GM23338 (cell line): Measurements from ENCODE around the gene ITGB2. TPM values are rescaled to one million over a fixed set of nuclear protein-coding genes. Genes with fewer than 3 reads are reported as not detected.

Source experiments
- ATAC-seq: fragments of 200-7000 bp; cut with Tn5 transposase; 3 replicates; pipeline ENCODE4 v1.9.1; 2020
- DNase-seq: peaks from one replicate; pipeline ENCODE4 v3.0.0-alpha.2; 2015; ENCODE audit warnings: low spot score
- H2AFZ ChIP-seq: fragments of 200-600 bp; sonication (generic); 2 replicates; pipeline ENCODE4 v1.8.0; 2016; ENCODE audit warnings: antibody characterized with exemption, mild to moderate bottlenecking, moderate library complexity
- H3F3A ChIP-seq: fragments of 200-600 bp; sonication (generic); replicated peaks from 2 replicates; pipeline ENCODE4 v1.8.0; 2017; ENCODE audit warnings: antibody characterized with exemption, mixed run types, low read depth
- H3K27ac ChIP-seq: fragments of 200-600 bp; sonication (generic); 2 replicates; pipeline ENCODE4 v1.6.1; 2016; ENCODE audit warnings: low read depth
- H3K27me3 ChIP-seq: fragments of 200-600 bp; sonication (generic); 2 replicates; pipeline ENCODE4 v1.8.0; 2016; ENCODE audit warnings: mild to moderate bottlenecking, mixed run types, moderate library complexity; ENCODE audit not compliant: insufficient read depth
- H3K36me3 ChIP-seq: fragments of 200-600 bp; sonication (generic); 2 replicates; pipeline ENCODE4 v1.8.0; 2016; ENCODE audit warnings: mild to moderate bottlenecking; ENCODE audit not compliant: insufficient read depth
- H3K4me1 ChIP-seq: fragments of 200-600 bp; sonication (generic); 2 replicates; pipeline ENCODE4 v1.8.0; 2016; ENCODE audit warnings: mild to moderate bottlenecking, moderate library complexity; ENCODE audit not compliant: insufficient read depth
- H3K4me2 ChIP-seq: fragments of 200-600 bp; sonication (generic); 2 replicates; pipeline ENCODE4 v1.7.1; 2017; ENCODE audit warnings: mixed run types
- H3K4me3 ChIP-seq: fragments of 200-600 bp; sonication (generic); 2 replicates; pipeline ENCODE4 v1.6.1; 2016; ENCODE audit warnings: mixed run types
- H3K79me2 ChIP-seq: fragments of 200-600 bp; sonication (generic); replicated peaks from 2 replicates; pipeline ENCODE4 v1.8.0; 2017; ENCODE audit warnings: mild to moderate bottlenecking; ENCODE audit not compliant: insufficient read depth
- H3K9me2 ChIP-seq: fragments of 200-600 bp; sonication (generic); 2 replicates; pipeline ENCODE4 v1.8.0; 2017; ENCODE audit not compliant: insufficient read depth
- H4K20me1 ChIP-seq: fragments of 200-600 bp; sonication (generic); replicated peaks from 2 replicates; pipeline ENCODE4 v1.8.0; 2017; ENCODE audit warnings: mild to moderate bottlenecking; ENCODE audit not compliant: insufficient read depth
- H3K27ac Mint-ChIP-seq: 2 replicates; pipeline ENCODE4 v1.8.0; 2020; ENCODE audit warnings: inconsistent platforms, mild to moderate bottlenecking, moderate library complexity, mixed read lengths
- H3K27me3 Mint-ChIP-seq: 3 replicates; pipeline ENCODE4 v1.8.0; 2022; ENCODE audit warnings: low read depth, mild to moderate bottlenecking, moderate library complexity, mixed read lengths, inconsistent platforms; ENCODE audit not compliant: insufficient read depth, poor library complexity
- H3K36me3 Mint-ChIP-seq: 3 replicates; pipeline ENCODE4 v1.8.0; 2021; ENCODE audit warnings: low read depth, mild to moderate bottlenecking, inconsistent platforms, moderate library complexity, mixed read lengths
- H3K4me1 Mint-ChIP-seq: 3 replicates; pipeline ENCODE4 v1.8.0; 2020; ENCODE audit warnings: mild to moderate bottlenecking, inconsistent platforms, mixed read lengths
- H3K4me3 Mint-ChIP-seq: 3 replicates; pipeline ENCODE4 v1.8.0; 2021; ENCODE audit warnings: moderate library complexity, mild to moderate bottlenecking, inconsistent platforms, mixed read lengths
- H3K9me3 Mint-ChIP-seq: 3 replicates; pipeline ENCODE4 v1.8.0; 2020; ENCODE audit warnings: moderate library complexity, mild to moderate bottlenecking, inconsistent platforms, mixed read lengths
- CREB1 ChIP-seq: fragments of 250-450 bp; sonication (Bioruptor Pico); IDR thresholded peaks from 2 replicates; pipeline ENCODE4 v1.5.0; 2020; ENCODE audit warnings: low read depth, mild to moderate bottlenecking, moderate library complexity
- ETS1 ChIP-seq: IDR thresholded peaks from 2 replicates; pipeline ENCODE4 v1.6.1; 2016; ENCODE audit warnings: antibody characterized with exemption
- EZH2 ChIP-seq: fragments of 200-600 bp; sonication (generic); IDR thresholded peaks from one replicate; pipeline ENCODE4 v1.8.0; 2017; ENCODE audit warnings: antibody characterized with exemption, mild to moderate bottlenecking, low read depth; ENCODE audit not compliant: unreplicated experiment
- EZH2phosphoT487 ChIP-seq: fragments of 200-600 bp; sonication (generic); IDR thresholded peaks from one replicate; pipeline ENCODE4 v1.8.1; 2018; ENCODE audit warnings: antibody characterized with exemption; ENCODE audit not compliant: unreplicated experiment
- JUNB ChIP-seq: IDR thresholded peaks from one replicate; pipeline ENCODE4 v1.6.1; 2016; ENCODE audit warnings: antibody characterized with exemption; ENCODE audit not compliant: unreplicated experiment
- NANOG ChIP-seq: IDR thresholded peaks from 2 replicates; pipeline ENCODE4 v1.6.1; 2016; ENCODE audit warnings: antibody characterized with exemption, borderline replicate concordance
- POLR2AphosphoS5 ChIP-seq: IDR thresholded peaks from 2 replicates; pipeline ENCODE4 v1.6.1; 2016; ENCODE audit warnings: antibody characterized with exemption, low read depth
- REST ChIP-seq: IDR thresholded peaks from one replicate; pipeline ENCODE4 v1.6.1; 2018; ENCODE audit warnings: antibody characterized with exemption; ENCODE audit not compliant: unreplicated experiment
- STAT1 ChIP-seq: IDR thresholded peaks from one replicate; pipeline ENCODE4 v1.6.1; 2016; ENCODE audit warnings: antibody characterized with exemption; ENCODE audit not compliant: unreplicated experiment
- ZNF114 ChIP-seq: fragments of 250-450 bp; sonication (Bioruptor Pico); IDR thresholded peaks from 2 replicates; pipeline ENCODE4 v1.5.0; 2020; ENCODE audit warnings: mild to moderate bottlenecking, moderate library complexity
- ZNF331 ChIP-seq: fragments of 250-450 bp; sonication (Bioruptor Pico); IDR thresholded peaks from 2 replicates; pipeline ENCODE4 v1.5.0; 2020; ENCODE audit warnings: low read depth, mild to moderate bottlenecking, moderate library complexity
- ZNF462 ChIP-seq: fragments of 250-450 bp; sonication (Bioruptor Pico); IDR thresholded peaks from 2 replicates; pipeline ENCODE4 v1.5.0; 2020; ENCODE audit warnings: mild to moderate bottlenecking, moderate library complexity
- polyA plus RNA-seq: library from polyadenylated mRNA; unstranded; fragments of >200 nt; fragmentation: Nextera tagmentation; extraction: Ambion mirVana; gene quantifications from 2 replicates; pipeline ENCODE4 v1.2.1, GENCODE V29; 2016
- total RNA-seq: library from RNA; depleted of rRNA; stranded (reverse); fragments of >200 nt; shearing (Covaris generic); gene quantifications from 2 replicates; pipeline ENCODE4 v1.2.3, GENCODE V29; 2014
- TF ChIP-seq, protein P1 (sequence below), 2 experiments: fragments of 200-600 bp in 1 of 2; sonication (generic) in 1 of 2; conservative IDR thresholded peaks; 2 replicates each; pipeline versions ENCODE4 v1.5.1 to v1.6.1; 2016 to 2017; ENCODE audit warnings: antibody characterized with exemption in 2 of 2, low read depth in 2 of 2, mild to moderate bottlenecking in 2 of 2, moderate library complexity in 1 of 2

The ITGB2 gene
- total and polyA plus RNA-seq, 2 experiments from 2014 or later = 0.44 to 0.63 TPM

GRCh38 chr21:44947111-44947929, 26.6 kb upstream of the ITGB2 start:
- H3K4me3 Mint-ChIP-seq = no peak overlapping the region
- H3K36me3 ChIP-seq = peaks cover 3% of the 10 kb centered on the region; the same call in 1 of the 2 replicates
- H3K27ac ChIP-seq = no peak overlapping the region
- H2AFZ ChIP-seq = no peak overlapping the region
- H3K9me2 ChIP-seq = no peaks in the 10 kb centered on the region
- peaks cover 79% of the 10 kb centered on the region for H3K79me2 ChIP-seq
- H3K4me2 ChIP-seq = no peak overlapping the region
- H4K20me1 ChIP-seq = peaks cover 49% of the 10 kb centered on the region
- no peaks in the 10 kb centered on the region for H3K4me1 ChIP-seq
- TF ChIP-seq ZNF114 (no peak), ZNF462 (CRISPR knock-in tag) (no peak), JUNB (no peak), CREB1 (CRISPR knock-in tag) (no peak), NANOG (no peak), EZH2 (no peak), EZH2phosphoT487 (no peak), ZNF331 (no peak), ETS1 (no peak), POLR2AphosphoS5 (no peak), STAT1 (no peak), REST (no peak)
- TF ChIP-seq, protein P1, sequence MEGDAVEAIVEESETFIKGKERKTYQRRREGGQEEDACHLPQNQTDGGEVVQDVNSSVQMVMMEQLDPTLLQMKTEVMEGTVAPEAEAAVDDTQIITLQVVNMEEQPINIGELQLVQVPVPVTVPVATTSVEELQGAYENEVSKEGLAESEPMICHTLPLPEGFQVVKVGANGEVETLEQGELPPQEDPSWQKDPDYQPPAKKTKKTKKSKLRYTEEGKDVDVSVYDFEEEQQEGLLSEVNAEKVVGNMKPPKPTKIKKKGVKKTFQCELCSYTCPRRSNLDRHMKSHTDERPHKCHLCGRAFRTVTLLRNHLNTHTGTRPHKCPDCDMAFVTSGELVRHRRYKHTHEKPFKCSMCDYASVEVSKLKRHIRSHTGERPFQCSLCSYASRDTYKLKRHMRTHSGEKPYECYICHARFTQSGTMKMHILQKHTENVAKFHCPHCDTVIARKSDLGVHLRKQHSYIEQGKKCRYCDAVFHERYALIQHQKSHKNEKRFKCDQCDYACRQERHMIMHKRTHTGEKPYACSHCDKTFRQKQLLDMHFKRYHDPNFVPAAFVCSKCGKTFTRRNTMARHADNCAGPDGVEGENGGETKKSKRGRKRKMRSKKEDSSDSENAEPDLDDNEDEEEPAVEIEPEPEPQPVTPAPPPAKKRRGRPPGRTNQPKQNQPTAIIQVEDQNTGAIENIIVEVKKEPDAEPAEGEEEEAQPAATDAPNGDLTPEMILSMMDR (conservative IDR thresholded peaks at IDR 0.05; ENCODE audit: low read depth in 2 of 2) = no peak
- H3K27me3 Mint-ChIP-seq = peaks cover 2% of the 10 kb centered on the region
- no peaks in the 10 kb centered on the region for H3K27me3 ChIP-seq
- ATAC-seq (no peak), DNase-seq (no peak)
- peaks cover 44% of the 10 kb centered on the region for H3K36me3 Mint-ChIP-seq
- H3K4me3 ChIP-seq = no peak overlapping the region
- no peaks in the 10 kb centered on the region for H3F3A ChIP-seq
- no peak overlapping the region for H3K27ac Mint-ChIP-seq
- no peaks in the 10 kb centered on the region for H3K9me3 Mint-ChIP-seq
- H3K4me1 Mint-ChIP-seq = peaks cover 4% of the 10 kb centered on the region; the same call in 2 of the 3 replicates
